Activated naive CD4-positive, alpha-beta T cell treated with anti-CD3 and anti-CD28 coated beads, Interleukin-2, amount 10 ng/mL, durations not matched to agents 7 days and 5 days (primary cell): ENCODE data around the gene LPP.

Experiments used
- CTCF ChIA-PET: fragments of 350-600 bp; sonication (Branson Sonifier 250); formaldehyde crosslinking; loops from one replicate; lab custom pipeline; 2021; ENCODE audit warnings: antibody characterized with exemption; lab: Charles Lee
- DNase-seq: peaks from one replicate; pipeline ENCODE4 v3.0.0-alpha.2; 2020
- H3K27ac Mint-ChIP-seq: one replicate; pipeline ENCODE4 v1.8.0; 2021; ENCODE audit warnings: mild to moderate bottlenecking, moderate library complexity, mixed read lengths
- H3K27me3 Mint-ChIP-seq: one replicate; pipeline ENCODE4 v1.8.0; 2021; ENCODE audit warnings: mild to moderate bottlenecking, mixed read lengths
- H3K36me3 Mint-ChIP-seq: one replicate; pipeline ENCODE4 v1.8.0; 2021; ENCODE audit warnings: mixed read lengths
- H3K4me1 Mint-ChIP-seq: one replicate; pipeline ENCODE4 v1.8.0; 2021; ENCODE audit warnings: mixed read lengths
- H3K4me3 Mint-ChIP-seq: one replicate; pipeline ENCODE4 v1.8.0; 2021; ENCODE audit warnings: mild to moderate bottlenecking, moderate library complexity, mixed read lengths
- H3K9me3 Mint-ChIP-seq: one replicate; pipeline ENCODE4 v1.8.0; 2021; ENCODE audit warnings: mixed read lengths

The LPP gene

GRCh38 chr3:188365184-188365583 is 211.2 kb downstream of the LPP start:
- no peak overlapping the region for H3K4me3 Mint-ChIP-seq
- H3K4me1 Mint-ChIP-seq: peaks cover 20% of the 10 kb centered on the region
- CTCF ChIA-PET: no interaction called here

DNA sequence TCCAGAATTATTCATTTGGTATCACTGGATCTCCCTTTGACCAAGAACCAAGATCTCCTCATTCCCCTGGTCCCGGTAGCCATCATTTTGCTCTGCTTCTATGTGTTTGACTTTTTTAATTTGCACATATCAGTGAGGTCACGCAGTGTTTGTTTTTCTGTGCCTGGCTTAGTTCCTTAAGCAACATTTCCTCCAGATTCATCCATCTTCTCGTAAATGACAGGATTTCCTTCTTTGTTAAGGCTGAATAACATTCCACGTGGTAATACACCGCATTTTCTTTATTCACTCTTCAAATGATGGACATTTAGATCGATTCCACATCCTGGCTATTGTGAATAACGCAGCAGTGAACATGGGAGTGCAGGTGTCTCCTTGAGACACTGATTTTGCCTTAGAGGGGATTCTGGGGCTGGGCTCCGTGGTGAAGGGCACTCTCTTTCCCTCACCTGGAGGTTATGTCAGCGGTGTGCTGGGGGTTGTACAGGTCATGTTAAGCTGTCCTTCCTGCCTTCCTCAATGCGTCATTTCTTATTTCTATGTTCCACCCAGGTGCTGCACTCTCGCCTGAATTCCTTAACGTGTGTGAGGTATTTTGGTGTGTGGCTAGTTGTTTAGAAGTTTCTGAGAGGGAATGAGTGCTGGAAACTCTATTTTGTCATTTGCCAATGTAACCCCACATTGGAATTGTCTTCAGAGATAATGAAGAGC is 212.2 kb downstream of the LPP start:
- H3K4me3 Mint-ChIP-seq: no peak overlapping the region
- H3K36me3 Mint-ChIP-seq: peaks cover 16% of the 10 kb centered on the region
- H3K27ac Mint-ChIP-seq: no peak overlapping the region
- H3K4me1 Mint-ChIP-seq: peaks cover 13% of the 10 kb centered on the region
- DNase-seq: no peak
- H3K27me3 Mint-ChIP-seq: no peaks in the 10 kb centered on the region
- H3K9me3 Mint-ChIP-seq: no peaks in the 10 kb centered on the region
- CTCF ChIA-PET: no interaction called here

More at GRCh38 chr3:188365184-188365583, 211.2 kb downstream of the LPP start:
- Mint-ChIP-seq H3K27ac (no peak overlapping the region), H3K27me3 (no peaks in the 10 kb centered on the region), H3K36me3 (peaks cover 21% of the 10 kb centered on the region), H3K9me3 (no peaks in the 10 kb centered on the region)
- DNase-seq: no peak

GRCh38 chr3:188367678-188368077 is 213.7 kb downstream of the LPP start:
- Mint-ChIP-seq H3K27me3 (no peaks in the 10 kb centered on the region), H3K4me1 (no peaks in the 10 kb centered on the region), H3K4me3 (no peak overlapping the region), H3K27ac (no peak overlapping the region), H3K9me3 (peaks cover 3% of the 10 kb centered on the region), H3K36me3 (peaks cover 13% of the 10 kb centered on the region)
- CTCF ChIA-PET: interaction anchor here (0.6 kb wide), 1 partner anchor 296 kb away, joined by 3 read pairs; no protein-coding TSS in a partner anchor
- no peak for DNase-seq

DNA sequence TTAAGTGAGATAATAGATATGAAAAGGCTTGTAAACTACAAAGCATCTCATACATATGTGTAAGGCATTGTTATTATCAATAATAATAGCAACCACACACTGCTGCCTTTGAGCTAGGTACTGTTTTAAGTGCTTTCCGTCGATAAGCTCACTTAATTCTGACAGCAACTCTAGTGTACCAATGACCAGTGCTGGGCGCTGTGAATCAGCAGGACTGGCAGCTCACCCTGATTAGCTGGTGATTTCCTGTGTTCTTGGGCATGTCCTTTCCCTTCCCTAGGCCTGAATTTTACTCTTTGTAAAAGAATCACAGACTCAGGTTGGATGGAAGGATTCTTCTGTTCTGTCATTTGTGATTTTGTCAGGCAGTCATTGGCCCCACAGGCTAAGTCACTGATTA is 215.6 kb downstream of the LPP start:
- no peak overlapping the region for H3K4me3 Mint-ChIP-seq
- peaks cover 7% of the 10 kb centered on the region for H3K9me3 Mint-ChIP-seq
- DNase-seq: no peak
- H3K27ac Mint-ChIP-seq: no peak overlapping the region
- no peaks in the 10 kb centered on the region for H3K4me1 Mint-ChIP-seq
- H3K27me3 Mint-ChIP-seq: no peaks in the 10 kb centered on the region
- H3K36me3 Mint-ChIP-seq: peaks cover 10% of the 10 kb centered on the region
- CTCF ChIA-PET: interaction anchor here (1.0 kb wide), 1 partner anchor 629 kb away, joined by 3 read pairs; no protein-coding TSS in a partner anchor

- H3K27ac Mint-ChIP-seq: no peak overlapping the region
- peaks cover 10% of the 10 kb centered on the region for H3K36me3 Mint-ChIP-seq
- H3K4me3 Mint-ChIP-seq: no peak overlapping the region
- no peaks in the 10 kb centered on the region for H3K4me1 Mint-ChIP-seq
- no peak for DNase-seq
- peaks cover 7% of the 10 kb centered on the region for H3K9me3 Mint-ChIP-seq
- CTCF ChIA-PET: interaction anchor here (1.0 kb wide), 1 partner anchor 630 kb away, joined by 3 read pairs; no protein-coding TSS in a partner anchor
- no peaks in the 10 kb centered on the region for H3K27me3 Mint-ChIP-seq
Observed at GRCh38 chr3:188370081-188370830, 216.3 kb downstream of the LPP start.

DNA sequence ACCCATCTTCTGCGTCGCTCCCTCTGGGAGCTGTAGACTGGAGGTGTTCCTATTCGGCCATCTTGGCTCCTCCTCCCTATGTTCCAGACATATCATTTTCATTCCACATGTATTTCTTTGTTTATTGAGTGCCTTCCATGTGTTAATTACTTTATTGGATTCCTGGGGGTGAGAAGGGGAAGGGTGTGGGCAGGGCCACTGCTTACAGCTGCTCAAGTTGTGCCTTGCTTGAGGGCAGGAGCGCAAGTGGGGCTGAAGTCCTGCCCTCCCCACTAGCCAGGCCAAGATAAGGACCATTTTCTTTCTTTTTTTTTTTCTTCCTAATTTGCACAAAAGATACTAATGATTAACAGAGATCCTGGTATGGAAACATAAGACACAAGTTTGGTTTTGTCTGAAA is 224.8 kb downstream of the LPP start:
- Mint-ChIP-seq H3K27me3 (no peaks in the 10 kb centered on the region), H3K4me1 (no peaks in the 10 kb centered on the region)

DNA sequence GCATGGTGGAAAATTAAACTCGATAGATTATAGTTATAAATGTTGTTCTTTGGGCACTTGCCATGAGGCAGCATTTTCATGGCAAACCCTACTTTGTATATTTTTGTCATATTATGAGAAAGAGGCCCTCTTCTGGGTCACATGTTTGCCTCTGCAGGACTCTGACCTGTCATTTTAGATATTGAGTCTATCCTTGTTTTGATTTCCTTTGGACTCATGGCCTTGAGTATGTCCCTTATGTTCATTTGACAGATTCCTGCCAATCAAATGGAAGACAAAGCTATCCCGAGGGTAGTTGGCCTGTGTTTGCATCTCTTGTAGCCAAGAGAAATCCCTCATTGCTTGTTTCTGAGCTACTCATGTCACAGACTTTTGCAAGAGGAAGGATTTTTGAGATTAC is 226.3 kb downstream of the LPP start:
- H3K4me3 Mint-ChIP-seq: no peak overlapping the region
- no peak overlapping the region for H3K27ac Mint-ChIP-seq
- peaks cover 6% of the 10 kb centered on the region for H3K9me3 Mint-ChIP-seq
- peaks cover 13% of the 10 kb centered on the region for H3K36me3 Mint-ChIP-seq
- no peaks in the 10 kb centered on the region for H3K27me3 Mint-ChIP-seq
- CTCF ChIA-PET: no interaction called here
- DNase-seq: no peak
- peaks cover 2% of the 10 kb centered on the region for H3K4me1 Mint-ChIP-seq

More for the DNA sequence above, 224.8 kb downstream of the LPP start:
- Mint-ChIP-seq H3K4me3 (no peak overlapping the region), H3K27ac (no peak overlapping the region), H3K9me3 (peaks cover 9% of the 10 kb centered on the region), H3K36me3 (peaks cover 13% of the 10 kb centered on the region)
- CTCF ChIA-PET: no interaction called here
- DNase-seq: no peak

GRCh38 chr3:188380722-188381121 is 226.8 kb downstream of the LPP start:
- no peak for DNase-seq
- CTCF ChIA-PET: interaction anchor here (0.9 kb wide), 1 partner anchor 28 kb away, joined by 3 read pairs; no protein-coding TSS in a partner anchor

GRCh38 chr3:188383748-188384147 is 229.8 kb downstream of the LPP start:
- Mint-ChIP-seq H3K4me1 (peaks cover 13% of the 10 kb centered on the region), H3K27ac (no peak overlapping the region), H3K36me3 (peaks cover 9% of the 10 kb centered on the region), H3K4me3 (no peak overlapping the region), H3K27me3 (no peaks in the 10 kb centered on the region), H3K9me3 (no peaks in the 10 kb centered on the region)
- CTCF ChIA-PET: no interaction called here
- no peak for DNase-seq

More at GRCh38 chr3:188380722-188381121, 226.8 kb downstream of the LPP start:
- Mint-ChIP-seq H3K27me3 (no peaks in the 10 kb centered on the region), H3K27ac (no peak overlapping the region), H3K36me3 (peaks cover 13% of the 10 kb centered on the region), H3K4me3 (no peak overlapping the region), H3K4me1 (peaks cover 4% of the 10 kb centered on the region), H3K9me3 (peaks cover 6% of the 10 kb centered on the region)

- Mint-ChIP-seq H3K4me3 (no peak overlapping the region), H3K36me3 (peaks cover 11% of the 10 kb centered on the region), H3K27me3 (no peaks in the 10 kb centered on the region), H3K9me3 (no peaks in the 10 kb centered on the region), H3K4me1 (peaks cover 26% of the 10 kb centered on the region), H3K27ac (no peak overlapping the region)
- CTCF ChIA-PET: no interaction called here
- no peak for DNase-seq
Observed at GRCh38 chr3:188385295-188385694, 231.3 kb downstream of the LPP start.

GRCh38 chr3:188389711-188390342 is 235.9 kb downstream of the LPP start:
- CTCF ChIA-PET: interaction anchor here (1.1 to 1.3 kb wide), 2 partner anchors 11 to 650 kb away, joined by 3 read pairs; no protein-coding TSS in a partner anchor

GRCh38 chr3:188390343-188390718 is 236.4 kb downstream of the LPP start:
- peak overlapping the region; percentile 62 for H3K27ac Mint-ChIP-seq
- peaks cover 15% of the 10 kb centered on the region for H3K36me3 Mint-ChIP-seq
- H3K27me3 Mint-ChIP-seq: no peaks in the 10 kb centered on the region
- no peak for DNase-seq
- no peak overlapping the region for H3K4me3 Mint-ChIP-seq
- H3K9me3 Mint-ChIP-seq: no peaks in the 10 kb centered on the region
- CTCF ChIA-PET: interaction anchor here (1.1 to 1.3 kb wide), 2 partner anchors 11 to 651 kb away, joined by 3 read pairs; no protein-coding TSS in a partner anchor
- peaks cover 28% of the 10 kb centered on the region for H3K4me1 Mint-ChIP-seq

More at GRCh38 chr3:188389711-188390342, 235.9 kb downstream of the LPP start:
- DNase-seq: peak; percentile 69
- Mint-ChIP-seq H3K9me3 (no peaks in the 10 kb centered on the region), H3K4me1 (peaks cover 28% of the 10 kb centered on the region), H3K36me3 (peaks cover 18% of the 10 kb centered on the region), H3K27me3 (no peaks in the 10 kb centered on the region), H3K27ac (peak overlapping the region; percentile 74), H3K4me3 (no peak overlapping the region)

DNA sequence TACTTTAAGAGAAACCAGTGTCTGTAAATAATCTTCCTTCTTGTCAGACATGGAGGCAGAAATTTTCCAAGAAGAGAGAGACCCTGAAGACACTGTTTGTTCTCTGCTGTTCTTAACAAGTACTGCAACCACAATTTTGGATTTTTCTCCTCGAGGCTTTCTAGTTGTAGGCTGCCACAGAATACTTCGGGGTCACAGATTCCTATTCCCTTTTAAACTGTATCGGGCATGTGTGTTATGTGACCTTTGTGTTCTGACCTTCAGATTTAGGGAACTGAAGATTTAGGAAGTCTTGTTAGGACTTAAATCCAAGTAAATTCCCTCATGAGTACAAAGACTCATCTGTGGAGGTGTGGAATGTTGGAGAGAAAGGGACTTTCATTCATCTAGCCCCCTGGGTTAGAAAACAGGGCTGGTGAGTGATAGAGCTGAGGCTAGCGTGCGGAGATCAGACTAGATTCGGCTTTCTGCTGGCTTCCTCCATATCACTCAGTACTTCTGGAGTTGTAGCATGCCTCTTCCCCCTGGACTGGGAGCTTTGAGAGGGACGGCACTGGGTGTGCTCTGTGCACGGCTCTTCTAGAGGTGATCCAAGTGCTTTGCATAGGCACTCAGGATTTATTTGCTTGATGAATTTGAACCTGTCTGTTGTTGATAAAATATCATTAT is 237.0 kb downstream of the LPP start:
- peaks cover 15% of the 10 kb centered on the region for H3K36me3 Mint-ChIP-seq
- H3K4me3 Mint-ChIP-seq: no peak overlapping the region
- CTCF ChIA-PET: interaction anchor here (1.3 kb wide), 1 partner anchor 10 kb away, joined by 3 read pairs; no protein-coding TSS in a partner anchor
- DNase-seq: no peak
- no peaks in the 10 kb centered on the region for H3K27me3 Mint-ChIP-seq
- H3K9me3 Mint-ChIP-seq: no peaks in the 10 kb centered on the region
- H3K27ac Mint-ChIP-seq: peak overlapping the region; percentile 62
- peaks cover 24% of the 10 kb centered on the region for H3K4me1 Mint-ChIP-seq
